NCI-H82 treated with DMSO at 0.1 percent for 48 hours (cell line): Measurements from ENCODE around the gene ADAMTSL2.

Experiments used
- DNase-seq: peaks from one replicate; lab custom pipeline; 2025; ENCODE audit not compliant: unreplicated experiment; lab: John Stamatoyannopoulos, UW

The ADAMTSL2 gene

DNA sequence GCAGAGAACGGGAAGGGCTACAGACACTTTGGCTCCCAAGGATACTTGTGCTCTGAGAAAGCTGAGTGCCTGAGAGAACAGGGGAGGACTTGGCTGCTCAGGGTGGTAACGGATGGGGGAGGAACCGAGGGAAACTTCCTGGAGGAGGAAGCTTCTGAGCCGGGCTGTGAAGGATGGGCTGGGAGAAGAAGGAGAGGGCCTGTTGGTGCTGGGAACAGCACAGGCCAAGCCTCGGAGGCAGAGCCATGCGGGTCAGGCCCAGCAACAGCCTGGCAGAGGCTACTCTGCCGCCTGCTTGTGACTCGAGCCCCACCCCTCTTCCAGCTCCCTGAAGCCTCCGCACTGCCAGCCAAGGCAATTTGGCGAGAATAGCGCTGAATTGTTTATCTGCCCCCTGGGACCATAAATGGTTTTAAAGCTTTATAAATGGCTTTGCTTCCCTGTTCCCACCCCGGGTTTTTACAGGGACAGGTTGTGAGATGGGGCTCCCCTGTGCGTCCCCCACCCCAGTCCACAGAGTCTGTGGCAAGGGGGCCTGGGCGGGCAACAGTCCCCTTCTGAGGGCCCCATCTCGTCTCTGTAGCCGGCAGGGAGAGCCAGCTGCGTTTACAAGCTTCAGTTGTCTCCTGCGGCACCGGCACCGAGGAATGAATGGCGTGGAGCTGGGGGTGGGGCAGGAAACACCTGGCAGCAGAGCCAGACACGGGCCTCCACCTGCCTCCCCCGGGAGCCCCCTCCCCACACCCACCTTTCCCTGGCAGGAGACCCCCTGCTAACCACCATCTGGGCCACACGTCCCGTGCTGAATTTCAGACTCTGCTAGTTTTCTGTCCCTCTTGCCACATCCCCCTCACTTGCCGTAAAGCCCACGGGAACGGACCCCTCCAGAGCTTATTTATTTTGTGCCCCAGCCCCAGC is 50.3 kb downstream of the ADAMTSL2 start:
- peak; percentile 44 for DNase-seq

DNA sequence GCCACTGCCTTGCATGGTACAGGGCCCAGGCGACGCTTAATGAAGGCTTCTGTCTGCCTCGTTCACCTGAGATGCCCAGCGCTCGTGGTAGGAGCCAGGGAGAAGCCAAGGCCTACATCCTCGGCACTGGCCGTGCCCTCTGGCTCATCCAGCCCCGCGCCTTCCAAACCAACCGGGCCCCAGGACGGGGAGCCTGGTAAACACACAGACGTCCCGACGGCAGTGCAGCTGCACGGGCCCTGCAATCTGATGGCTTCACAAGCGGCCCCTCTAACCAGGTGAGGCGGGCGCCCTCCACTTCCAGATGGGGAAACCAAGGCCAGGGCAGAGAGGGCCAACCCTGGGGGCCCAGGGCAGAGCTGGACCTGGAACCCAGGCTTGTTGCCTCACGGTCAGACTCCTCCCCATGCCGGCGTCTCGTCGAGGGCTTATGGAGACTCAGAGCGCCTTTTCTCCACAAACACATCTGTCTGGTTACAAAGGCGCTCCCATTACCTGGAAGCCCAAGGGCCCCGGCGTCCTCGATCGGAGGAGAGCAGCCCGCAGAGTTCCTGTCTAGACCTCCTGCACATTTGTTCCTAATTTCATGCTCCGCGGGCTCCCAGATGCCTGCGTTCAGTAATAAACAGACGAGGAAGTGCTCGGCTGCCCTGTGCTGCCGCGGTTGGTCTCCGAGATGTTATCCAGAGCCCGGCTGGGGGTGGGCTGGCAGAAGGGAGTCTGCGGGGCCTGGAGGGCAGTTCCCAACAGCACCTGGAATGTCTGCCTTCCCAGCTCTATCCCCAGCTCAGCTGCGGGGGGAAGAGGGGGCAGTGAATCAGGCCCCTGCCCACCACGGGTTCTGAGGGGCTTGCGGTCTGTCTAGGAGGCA is 51.2 kb downstream of the ADAMTSL2 start:
- DNase-seq: no peak

DNA sequence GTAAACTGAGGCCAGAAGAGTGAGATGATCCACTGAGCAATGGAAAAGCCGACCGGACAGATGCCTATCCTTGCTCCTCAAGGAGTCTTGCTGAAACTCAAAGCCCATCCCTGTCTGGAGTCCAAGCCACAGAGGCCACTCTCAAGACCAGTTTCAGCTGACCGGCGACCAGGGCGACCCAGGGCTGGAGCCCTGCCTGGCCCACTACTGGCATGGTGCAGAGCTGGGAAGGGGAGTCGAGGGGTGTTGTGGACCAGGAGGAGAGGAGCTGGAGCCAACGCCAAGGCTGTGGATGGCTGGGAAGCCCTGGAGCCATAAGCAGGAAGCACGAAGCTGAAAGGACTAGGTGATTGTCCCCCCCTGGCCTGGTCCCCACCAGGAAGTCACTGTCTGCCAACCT is 52.5 kb downstream of the ADAMTSL2 start:
- DNase-seq: no peak

DNA sequence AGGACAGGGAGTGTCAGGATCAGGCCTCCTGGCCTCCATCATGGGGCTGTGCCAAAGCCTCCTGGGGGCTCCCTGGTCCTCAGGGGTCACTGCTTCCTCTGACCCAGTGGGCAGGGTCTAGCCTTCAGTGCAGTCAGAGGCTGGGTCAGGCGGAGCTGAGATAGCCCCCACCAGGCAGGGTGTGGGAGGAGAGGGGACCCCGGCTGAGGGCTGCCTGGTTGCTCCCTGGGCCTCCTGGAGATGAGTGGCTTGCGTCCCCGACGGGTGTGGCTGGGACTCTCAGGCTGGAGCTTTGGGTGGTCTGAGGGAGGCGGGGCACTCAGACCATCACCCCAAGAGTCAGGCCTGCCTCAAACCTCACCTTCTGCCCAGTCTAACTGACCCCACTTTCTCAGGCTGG is 53.0 kb downstream of the ADAMTSL2 start:
- no peak for DNase-seq

DNA sequence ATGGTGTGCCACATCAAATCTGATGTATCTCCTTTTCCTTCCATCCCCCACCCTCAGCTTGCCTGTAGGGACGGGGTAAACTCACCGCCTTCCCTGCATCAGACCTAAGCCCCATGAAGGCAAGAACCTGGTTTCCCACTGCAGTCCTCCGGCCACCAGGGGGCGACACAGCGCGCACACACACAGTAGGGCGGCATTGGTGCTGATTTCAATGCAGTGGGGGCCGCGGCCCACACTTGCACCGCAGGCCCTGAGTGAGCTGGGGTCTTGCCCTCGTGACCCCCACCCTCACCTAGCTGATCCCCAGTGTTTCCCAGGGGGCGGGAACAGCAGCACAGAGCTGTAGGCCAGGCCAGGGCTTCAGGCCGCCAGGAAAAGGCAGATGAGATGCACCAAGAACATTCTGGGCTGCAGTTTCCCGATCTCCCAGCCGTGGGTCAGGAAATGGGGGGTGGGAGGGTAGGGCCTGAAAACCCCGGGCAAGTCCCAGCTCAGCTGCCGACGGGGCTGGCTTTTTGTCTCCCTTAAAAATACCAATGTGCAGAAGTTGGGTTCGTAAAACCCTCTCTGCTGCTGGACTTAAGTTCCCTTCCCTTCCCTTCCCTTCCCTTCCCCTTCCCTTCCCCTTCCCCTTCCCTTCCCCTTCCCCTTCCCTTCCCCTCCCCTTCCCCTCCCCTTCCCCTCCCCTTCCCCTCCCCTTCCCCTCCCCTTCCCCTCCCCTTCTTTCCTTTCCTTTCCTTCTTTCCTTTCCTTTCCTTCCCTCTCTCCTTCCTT is 55.1 kb downstream of the ADAMTSL2 start:
- DNase-seq: no peak

DNA sequence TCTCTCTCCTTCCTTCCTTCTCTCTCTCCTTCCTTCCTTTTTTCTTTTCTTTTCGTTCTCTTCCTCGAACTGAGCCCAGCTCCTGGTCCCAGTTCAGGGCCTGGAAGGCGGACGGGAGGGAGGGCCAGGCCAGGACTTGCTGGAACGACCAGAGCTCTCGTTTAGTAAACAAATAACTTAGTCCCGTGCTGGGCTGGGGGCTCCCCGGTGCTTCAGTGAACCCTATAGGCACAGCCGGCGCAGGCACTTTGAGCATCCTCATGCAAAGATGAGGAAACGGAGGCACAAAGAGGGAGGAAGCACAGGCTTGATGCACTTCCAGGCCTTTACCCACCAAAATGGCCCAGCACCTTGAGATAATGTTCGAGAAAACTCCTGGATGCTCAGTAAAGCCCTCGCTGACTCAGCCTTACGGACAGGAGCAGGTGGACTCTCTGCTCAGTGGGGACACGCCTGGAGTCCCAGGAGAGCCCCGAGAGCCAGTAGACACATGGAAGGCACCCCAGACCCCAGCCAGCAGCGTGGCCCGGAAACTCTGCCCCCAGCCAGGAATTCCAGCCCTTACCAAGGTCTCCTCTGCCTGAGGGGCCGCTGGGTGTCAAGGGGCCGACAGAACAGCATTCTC is 55.8 kb downstream of the ADAMTSL2 start:
- DNase-seq: no peak

DNA sequence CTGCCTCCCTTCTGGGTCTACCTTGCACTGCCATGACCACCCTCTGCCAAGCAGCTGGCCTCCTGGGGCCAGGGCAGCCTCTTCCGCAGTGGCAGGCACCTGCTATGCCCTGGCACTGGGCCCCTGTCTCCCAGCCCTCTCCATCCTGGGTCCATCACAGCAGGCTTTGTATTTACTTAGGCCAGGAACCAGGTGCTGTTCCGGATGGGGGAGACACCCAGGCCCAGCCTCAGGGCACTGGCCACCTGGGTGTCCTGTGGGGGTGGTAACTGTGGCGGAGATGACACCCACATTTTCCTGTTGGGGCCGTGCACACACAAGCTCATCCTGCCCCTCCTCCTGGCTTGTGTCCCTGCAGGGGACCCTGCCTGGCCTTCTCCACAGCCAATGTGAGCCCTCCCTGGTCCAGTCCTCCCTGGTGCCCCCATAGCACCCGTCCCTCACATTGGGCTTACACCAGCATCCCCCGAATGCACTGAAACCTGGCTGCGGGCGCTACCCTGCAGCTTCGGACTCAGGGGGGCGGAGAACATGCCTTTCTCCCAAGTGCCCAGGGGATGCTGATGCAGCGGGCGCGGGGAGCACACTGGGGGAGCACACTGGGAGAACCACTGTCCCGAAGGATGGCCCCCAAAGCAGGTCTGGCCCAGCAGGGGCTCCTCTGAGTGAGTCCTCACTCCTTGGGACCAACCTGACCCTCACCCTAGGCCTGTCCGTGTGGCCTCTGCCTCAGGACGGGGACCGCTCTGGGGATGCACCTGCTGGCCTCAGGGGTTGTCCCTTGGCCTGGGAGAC is 56.8 kb downstream of the ADAMTSL2 start:
- no peak for DNase-seq

DNA sequence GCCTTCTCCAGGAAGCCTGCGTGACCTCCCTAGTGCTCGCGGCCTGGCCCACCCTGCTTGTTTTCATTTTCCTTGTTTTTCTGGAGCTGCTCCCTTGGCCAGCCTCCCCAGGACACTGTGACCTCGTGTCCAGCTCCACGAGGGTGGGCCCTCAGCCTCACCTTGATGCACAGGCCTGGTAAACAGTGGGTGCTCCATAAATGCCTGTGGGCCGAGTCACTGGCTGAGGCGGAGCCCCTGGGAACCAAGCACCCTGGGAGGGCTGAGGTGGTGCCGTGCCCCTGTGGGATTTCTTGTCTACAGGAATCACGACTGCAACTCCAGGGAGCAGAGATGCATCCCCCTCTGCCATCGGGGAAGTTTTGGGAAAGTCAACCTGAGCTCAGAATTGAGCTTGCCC is 57.5 kb downstream of the ADAMTSL2 start:
- DNase-seq: no peak

DNA sequence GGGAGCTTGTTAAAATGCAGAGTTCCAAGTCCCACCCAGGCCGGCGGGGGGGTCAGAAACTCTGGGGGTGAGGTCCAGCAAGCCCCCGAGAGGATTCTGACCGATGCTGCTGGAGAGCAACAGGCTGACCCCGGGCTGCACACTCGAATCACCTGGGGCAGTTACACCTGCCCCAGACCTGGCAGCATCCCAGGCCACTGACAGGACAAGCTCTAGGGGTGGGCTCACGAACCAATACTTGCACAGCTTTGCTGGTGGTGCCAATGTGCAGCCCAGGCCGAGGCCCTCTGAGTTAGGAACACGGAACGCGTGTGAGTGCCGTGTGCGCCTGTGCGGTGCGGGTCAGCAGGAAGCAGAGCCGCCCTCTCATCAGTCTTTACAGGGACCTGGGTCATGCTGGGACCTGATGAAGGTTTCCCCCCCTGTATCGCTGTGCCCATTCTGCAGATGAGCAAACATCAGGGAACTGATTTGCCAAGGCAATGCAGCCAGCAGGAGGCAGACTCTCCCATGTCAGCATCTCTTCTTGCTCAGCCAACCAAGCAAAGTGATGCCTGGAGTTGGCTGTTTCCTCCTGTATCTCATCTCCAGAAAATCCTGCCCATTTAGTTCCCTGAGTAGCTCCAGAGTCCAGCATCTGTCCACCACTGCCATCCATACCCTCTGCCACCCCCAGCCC is 58.4 kb downstream of the ADAMTSL2 start:
- no peak for DNase-seq

DNA sequence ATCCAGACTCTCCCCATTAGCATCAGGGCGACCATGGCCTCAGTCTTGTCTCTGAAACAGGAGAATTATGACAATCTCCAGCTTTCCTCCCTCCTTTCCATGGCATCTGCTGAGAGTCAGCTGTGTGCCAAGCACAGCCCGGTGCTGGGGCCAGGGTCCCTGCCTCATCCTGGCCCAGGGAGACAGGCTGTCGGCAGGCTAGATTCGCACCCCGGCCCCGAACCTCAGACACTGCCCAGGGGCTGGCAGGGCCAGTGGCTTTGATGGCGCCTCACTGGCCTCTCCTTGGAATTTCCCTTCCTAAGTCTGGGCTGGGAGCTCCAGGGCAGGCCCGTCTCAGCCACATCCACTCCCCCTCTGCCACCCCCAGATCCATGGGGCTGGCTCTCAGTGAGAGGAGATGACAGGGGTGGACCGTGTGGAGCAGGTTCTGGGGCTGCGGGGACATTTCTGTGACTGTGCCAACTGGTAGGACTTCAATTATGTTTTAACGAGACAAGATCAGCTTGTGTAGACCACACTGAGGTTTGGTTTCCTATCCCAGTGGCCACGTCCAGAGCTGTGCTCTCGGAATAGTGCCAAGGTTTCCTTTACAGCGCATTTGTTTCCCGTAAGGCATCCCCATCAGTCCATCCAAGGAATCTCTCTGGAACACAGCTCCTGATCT is 59.2 kb downstream of the ADAMTSL2 start:
- no peak for DNase-seq

DNA sequence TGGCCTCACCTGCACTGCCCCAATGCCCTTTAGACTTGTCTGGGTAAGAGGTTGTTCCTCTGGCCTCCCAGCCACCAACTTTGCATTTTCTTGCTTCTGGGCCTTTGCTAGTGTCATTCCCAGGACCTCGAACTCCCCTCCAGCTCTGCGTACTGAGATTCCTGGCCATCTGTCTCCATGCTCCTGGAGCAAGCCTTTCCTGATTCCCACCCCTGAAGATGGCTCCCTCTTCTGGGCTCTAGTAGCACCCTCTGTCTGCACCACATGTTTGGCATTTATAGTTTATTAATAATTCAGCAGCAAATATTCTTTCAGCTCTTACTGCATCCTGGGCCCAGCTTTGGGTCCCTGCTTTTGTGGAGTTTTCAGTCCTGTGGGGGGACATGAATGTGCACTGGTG is 59.8 kb downstream of the ADAMTSL2 start:
- no peak for DNase-seq

DNA sequence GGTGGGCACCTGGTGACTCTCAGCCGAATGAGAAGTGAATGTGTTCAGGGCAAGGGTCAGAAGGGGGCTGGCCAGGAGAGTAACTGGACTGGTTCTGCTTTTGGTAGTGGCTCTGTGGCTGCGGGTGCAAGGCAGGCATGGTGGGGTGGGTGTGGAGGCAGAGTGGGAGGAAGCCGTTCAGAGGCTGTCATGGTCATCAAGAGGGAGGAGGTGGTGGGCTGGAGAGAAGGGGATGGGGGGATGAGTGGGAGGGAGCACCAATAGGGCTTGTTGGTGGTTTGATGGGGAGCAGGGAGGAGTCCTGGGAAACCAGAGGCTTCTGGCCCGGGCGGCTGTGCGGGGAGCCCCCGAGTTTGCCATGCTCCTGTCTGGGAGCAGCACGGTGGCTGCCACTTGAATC is 61.4 kb downstream of the ADAMTSL2 start:
- DNase-seq: no peak

DNA sequence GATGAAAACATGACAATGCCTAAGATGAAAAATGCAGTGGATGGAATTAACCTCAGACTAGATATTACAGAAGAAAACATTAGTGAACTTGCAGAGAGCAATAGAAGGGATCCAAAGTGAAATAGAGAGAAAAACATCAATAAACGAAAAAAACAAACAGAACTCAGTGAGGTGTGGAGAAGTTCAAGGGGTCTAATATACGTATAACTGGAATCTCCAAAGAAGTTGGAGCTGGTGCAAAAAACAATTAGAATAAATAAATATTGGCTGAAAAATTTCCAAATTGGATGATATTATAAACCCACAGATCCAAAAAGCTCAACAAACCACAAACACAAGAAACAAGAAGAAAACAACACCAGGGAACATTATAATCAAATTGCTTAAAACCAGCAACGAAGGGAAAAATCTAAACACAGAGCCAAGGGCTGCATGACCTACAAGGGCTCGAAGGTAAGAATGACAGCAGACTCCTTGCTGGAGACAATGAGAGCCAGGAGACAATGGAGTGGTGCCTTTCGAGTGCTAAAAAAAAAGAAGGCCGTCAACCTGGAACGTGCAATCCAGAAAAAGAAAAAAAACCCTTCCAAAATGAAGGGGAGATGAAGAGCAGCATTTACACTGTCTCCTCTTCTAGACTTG is 62.9 kb downstream of the ADAMTSL2 start:
- DNase-seq: no peak

DNA sequence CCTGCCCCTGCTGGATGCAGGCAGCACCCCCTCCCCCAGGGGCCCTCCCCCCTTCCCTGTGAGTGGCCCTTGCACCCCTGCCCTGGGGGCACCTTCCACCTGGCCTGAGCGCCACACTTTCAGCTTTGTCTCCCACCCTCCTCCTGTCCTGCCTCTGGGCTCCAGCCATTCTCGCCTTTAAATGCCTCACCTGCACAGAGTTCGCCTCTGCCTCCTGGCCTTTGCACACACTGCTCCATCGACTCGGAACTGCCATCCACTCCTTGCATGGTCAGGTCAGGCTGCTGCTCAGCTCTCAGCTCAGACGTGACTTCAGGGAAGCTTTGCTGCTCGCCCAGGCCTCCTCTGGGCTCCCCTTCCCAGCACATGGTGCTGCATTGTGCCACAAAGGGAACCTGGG is 64.5 kb downstream of the ADAMTSL2 start:
- DNase-seq: no peak

DNA sequence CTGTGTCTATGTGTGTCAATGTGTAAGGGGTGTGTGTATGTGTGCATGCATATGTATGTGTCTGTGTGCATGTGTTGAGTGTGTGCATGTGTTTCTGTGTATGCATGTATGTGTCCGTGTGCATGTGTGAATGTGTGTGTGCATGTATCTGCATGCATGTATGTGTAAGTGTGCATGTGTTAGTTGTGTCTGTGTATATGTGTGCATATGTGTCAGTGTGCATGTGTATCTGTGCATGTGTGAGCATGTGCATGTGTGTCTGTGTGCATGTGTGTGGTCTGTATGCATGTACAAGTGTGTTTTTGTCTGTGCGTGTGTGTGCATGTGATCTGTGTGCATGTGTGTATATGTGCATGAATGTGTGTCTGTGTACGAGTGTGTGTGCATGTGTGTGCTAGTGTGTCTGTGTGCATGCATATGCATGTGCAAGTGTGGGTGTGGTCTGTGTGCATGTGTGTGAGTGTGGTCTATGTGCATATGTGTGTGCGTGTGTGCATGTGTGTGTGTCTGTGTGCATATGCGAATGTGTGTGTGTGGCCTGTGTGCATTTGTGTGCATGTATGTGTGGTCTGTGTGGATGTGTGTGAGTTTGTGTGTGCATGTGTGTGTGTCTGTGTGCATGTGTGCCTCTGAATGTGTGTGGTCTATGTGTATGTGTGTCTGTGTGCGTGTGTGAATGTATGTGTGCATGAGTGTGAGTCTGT is 65.1 kb downstream of the ADAMTSL2 start:
- DNase-seq: no peak

DNA sequence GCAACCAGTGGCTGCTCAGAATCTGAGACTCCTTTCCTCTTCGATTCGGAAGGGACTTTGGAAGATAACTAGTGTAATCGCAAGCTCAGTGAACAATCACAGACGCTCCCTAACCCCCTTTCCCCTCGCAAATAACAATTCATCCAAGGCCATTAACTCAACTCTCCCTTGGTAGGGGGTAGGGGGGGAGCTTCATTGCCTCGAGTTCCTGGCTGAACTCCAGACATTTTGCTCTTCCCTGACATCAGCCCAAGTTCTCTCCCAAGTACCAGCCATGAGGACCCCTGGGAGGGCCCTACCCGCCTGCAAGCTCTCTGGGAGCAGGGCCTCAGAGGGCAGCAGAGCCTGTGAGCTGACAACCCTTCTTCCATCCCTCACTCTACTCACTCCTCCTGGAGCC is 66.2 kb downstream of the ADAMTSL2 start:
- DNase-seq: no peak

DNA sequence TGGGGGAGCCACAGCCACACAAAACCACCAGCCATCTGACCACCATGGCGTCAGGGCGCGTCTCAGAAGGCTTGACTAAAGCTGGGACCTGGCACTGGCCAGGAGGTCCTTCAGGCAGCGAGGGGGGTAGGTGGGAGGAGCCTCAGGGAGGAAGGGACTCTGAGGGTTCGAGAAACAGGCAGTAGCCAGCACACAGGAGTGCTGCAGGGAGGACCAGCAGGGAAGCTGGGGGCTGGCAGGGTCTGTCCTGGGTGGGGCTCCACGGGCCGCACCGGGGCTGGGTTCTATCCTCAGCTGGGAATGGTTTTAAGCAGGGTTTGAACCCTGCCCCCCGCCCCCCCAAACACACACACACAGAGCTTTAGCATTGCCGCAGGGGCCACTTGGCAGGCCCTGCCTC is 67.2 kb downstream of the ADAMTSL2 start:
- no peak for DNase-seq

DNA sequence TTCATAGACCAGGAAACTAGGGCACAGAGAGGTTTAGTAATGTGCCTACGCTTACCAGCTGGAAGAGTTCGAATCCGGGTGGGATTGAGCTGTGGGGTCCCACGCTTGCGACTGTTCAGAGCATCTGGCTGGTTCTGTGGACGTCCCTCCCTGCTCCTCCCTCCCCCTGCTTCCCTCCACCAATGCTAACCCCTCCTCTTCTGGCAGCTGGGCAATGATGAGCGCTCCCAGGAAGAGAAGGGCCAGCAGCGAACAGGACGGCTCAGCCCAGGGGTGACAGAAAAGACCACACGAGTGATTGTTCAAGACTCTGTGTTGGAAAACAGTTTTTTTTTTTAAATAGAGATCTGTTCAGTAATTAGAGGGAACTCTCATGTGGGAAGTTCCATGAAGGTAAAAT is 67.8 kb downstream of the ADAMTSL2 start:
- DNase-seq: no peak
